ENCODE measurements around the gene RBM23. TPM values are rescaled to one million over a fixed set of nuclear protein-coding genes. Genes with fewer than 3 reads are reported as not detected.
"Not testable (repeated sequence)": the region's sequence is repeated elsewhere in the genome, so short reads cannot be mapped to it uniquely, and the experiment has no call there.

The RBM23 gene
- total and polyA plus RNA-seq, 3 donors from 2014 or later: 73.7 to 115 (median 93.3) TPM

- Histone ChIP-seq H3K9me3 (no peaks in the 10 kb centered on the region), H3K27ac (no peak overlapping the region), H3K27me3 (no peaks in the 10 kb centered on the region), H3K36me3 (ENCODE audit: low read depth, missing control alignments) (no peaks in the 10 kb centered on the region), H3K4me1 (peaks cover 5% of the 10 kb centered on the region), H3K4me3 (no peak overlapping the region)
- intact Hi-C loops (cut with DNase I; ENCODE audit: low total_unique reads): loop anchor here (10.0 kb wide), 1 partner anchor 292 kb away; no protein-coding TSS in a partner anchor
- WGBS, 2 donors: 93 to 97% methylated on average over 5 of the region's 5 CpGs
- DNase-seq: no peak
- TF ChIP-seq POLR2A (IDR thresholded peaks at IDR 0.05) (no peak), CTCF (IDR thresholded peaks at IDR 0.05) (no peak)
Measured at GRCh38 chr14:22856428-22856827, 62.5 kb downstream of the RBM23 start.

- no peak overlapping the region for H3K4me3 ChIP-seq
- DNase-seq: no peak
- H3K27me3 ChIP-seq: no peaks in the 10 kb centered on the region
- H3K9me3 ChIP-seq: no peaks in the 10 kb centered on the region
- WGBS, 2 donors: 93 to 95% methylated on average over 8 of the region's 8 CpGs
- H3K27ac ChIP-seq: no peak overlapping the region
- TF ChIP-seq POLR2A (IDR thresholded peaks at IDR 0.05) (no peak), CTCF (IDR thresholded peaks at IDR 0.05) (no peak)
- peaks cover 11% of the 10 kb centered on the region for H3K4me1 ChIP-seq
- H3K36me3 ChIP-seq (ENCODE audit: low read depth, missing control alignments): no peaks in the 10 kb centered on the region
- intact Hi-C loops (cut with DNase I; ENCODE audit: low total_unique reads): loop anchor here (10.0 kb wide), 1 partner anchor 290 kb away; no protein-coding TSS in a partner anchor
Measured at GRCh38 chr14:22854963-22855724, 63.8 kb downstream of the RBM23 start.

- H3K36me3 ChIP-seq (ENCODE audit: low read depth, missing control alignments); DNase-seq; H3K9me3 ChIP-seq; H3K27ac ChIP-seq; H3K4me3 ChIP-seq; H3K27me3 ChIP-seq: not testable (repeated sequence)
- H3K4me1 ChIP-seq: peaks cover 17% of the 10 kb centered on the region
- intact Hi-C loops (cut with DNase I; ENCODE audit: low total_unique reads): loop anchor here (10.0 kb wide), 1 partner anchor 289 kb away; no protein-coding TSS in a partner anchor
- WGBS, 2 donors: 91 to 96% methylated on average over 11 of the region's 11 CpGs
Measured at GRCh38 chr14:22854296-22854695, 64.7 kb downstream of the RBM23 start.

- Histone ChIP-seq H3K27me3 (no peaks in the 10 kb centered on the region), H3K9me3 (no peaks in the 10 kb centered on the region), H3K27ac (no peak overlapping the region), H3K36me3 (ENCODE audit: low read depth, missing control alignments) (no peaks in the 10 kb centered on the region), H3K4me3 (peak overlapping the region; percentile 21 to 32), H3K4me1 (peaks cover 22% of the 10 kb centered on the region)
- intact Hi-C loops (cut with DNase I; ENCODE audit: low total_unique reads): loop anchor here (10.0 kb wide), 1 partner anchor 288 kb away; no protein-coding TSS in a partner anchor
- DNase-seq: peak; percentile 94
- WGBS, 2 donors: 0 to 3% methylated on average over 3 to 20 of the region's 20 CpGs
- no peak for TF ChIP-seq POLR2A (IDR thresholded peaks at IDR 0.05)
- peak; percentile 88 to 93 (median 90) for TF ChIP-seq CTCF (IDR thresholded peaks at IDR 0.05)
Measured at GRCh38 chr14:22852940-22853767, 65.8 kb downstream of the RBM23 start.

GRCh38 chr14:22852599-22852939 is 66.4 kb downstream of the RBM23 start:
- intact Hi-C loops (cut with DNase I; ENCODE audit: low total_unique reads): loop anchor here (10.0 kb wide), 1 partner anchor 288 kb away; no protein-coding TSS in a partner anchor
- DNase-seq: no peak

GRCh38 chr14:22852178-22852577 is 66.8 kb downstream of the RBM23 start:
- peaks cover 31% of the 10 kb centered on the region for H3K4me1 ChIP-seq
- 80 to 85% methylated on average over 12 of the region's 12 CpGs for WGBS, 2 donors
- not testable (repeated sequence) for H3K36me3 ChIP-seq (ENCODE audit: low read depth, missing control alignments); H3K9me3 ChIP-seq; H3K27me3 ChIP-seq; DNase-seq; H3K27ac ChIP-seq; H3K4me3 ChIP-seq
- intact Hi-C loops (cut with DNase I; ENCODE audit: low total_unique reads): loop anchor here (10.0 kb wide), 1 partner anchor 287 kb away; no protein-coding TSS in a partner anchor

More at GRCh38 chr14:22852599-22852939, 66.4 kb downstream of the RBM23 start:
- no peak for TF ChIP-seq POLR2A (IDR thresholded peaks at IDR 0.05)
- TF ChIP-seq CTCF (IDR thresholded peaks at IDR 0.05): no peak
- 80 to 81% methylated on average over 2 of the region's 2 CpGs for WGBS, 2 donors
- no peaks in the 10 kb centered on the region for H3K36me3 ChIP-seq (ENCODE audit: low read depth, missing control alignments)
- peaks cover 28% of the 10 kb centered on the region for H3K4me1 ChIP-seq
- no peaks in the 10 kb centered on the region for H3K9me3 ChIP-seq
- H3K27ac ChIP-seq: no peak overlapping the region
- no peaks in the 10 kb centered on the region for H3K27me3 ChIP-seq
- H3K4me3 ChIP-seq: no peak overlapping the region

Data from testis (tissue), 3 donors.